Astrocyte of the cerebellum (primary cell): Measurements from ENCODE around the gene GALK2.

Experiments used
- DNase-seq: peaks from one replicate; pipeline ENCODE4 v3.0.0-alpha.2; 2011; ENCODE audit warnings: low read depth
- H3K4me3 ChIP-seq: 2 replicates; pipeline ENCODE4 v1.5.1; 2011; ENCODE audit warnings: mild to moderate bottlenecking, low read depth, low read length, moderate library complexity
- CTCF ChIP-seq: IDR thresholded peaks from 2 replicates; pipeline ENCODE4 v1.5.1; 2012; ENCODE audit warnings: low read length, low read depth, moderate library complexity, mild to moderate bottlenecking; ENCODE audit errors: missing control alignments
- in situ Hi-C: cut with HindIII; loops from 2 replicates; pipeline ENCODE4 v1.10.0; 2017; ENCODE audit warnings: low sequenced_read_pairs

GALK2 gene

GRCh38 chr15:49288391-49288790 lies 118.3 kb downstream of the GALK2 start:
- TF ChIP-seq CTCF, result no peak
- H3K4me3 ChIP-seq, result no peak overlapping the region
- in situ Hi-C loops, result no loop called here
- peak; percentile 26 for DNase-seq

- DNase-seq, result no peak
- TF ChIP-seq CTCF, result no peak
- in situ Hi-C loops, result no loop called here
- H3K4me3 ChIP-seq, result no peak overlapping the region
Measured at GRCh38 chr15:49290191-49290590, 120.1 kb downstream of the GALK2 start.

GRCh38 chr15:49293941-49294340 lies 123.9 kb downstream of the GALK2 start:
- H3K4me3 ChIP-seq, result no peak overlapping the region
- TF ChIP-seq CTCF, result no peak
- in situ Hi-C loops, result no loop called here
- DNase-seq, result no peak

GRCh38 chr15:49296258-49296657 lies 126.2 kb downstream of the GALK2 start:
- H3K4me3 ChIP-seq, result no peak overlapping the region
- in situ Hi-C loops, result no loop called here
- no peak for DNase-seq
- TF ChIP-seq CTCF, result no peak

GRCh38 chr15:49297584-49297983 lies 127.5 kb downstream of the GALK2 start:
- TF ChIP-seq CTCF, result no peak
- no peak for DNase-seq
- in situ Hi-C loops, result no loop called here
- no peak overlapping the region for H3K4me3 ChIP-seq

- TF ChIP-seq CTCF, result no peak
- no peak overlapping the region for H3K4me3 ChIP-seq
- in situ Hi-C loops, result loop anchor here (5.0 kb wide), 1 partner anchor 64 kb away; no protein-coding TSS in a partner anchor
- DNase-seq, result no peak
Measured at GRCh38 chr15:49300856-49301255, 130.8 kb downstream of the GALK2 start.

- DNase-seq, result no peak
- no peak for TF ChIP-seq CTCF
Measured at GRCh38 chr15:49301562-49301961, 131.5 kb downstream of the GALK2 start.

More at GRCh38 chr15:49301562-49301961, 131.5 kb downstream of the GALK2 start:
- no peak overlapping the region for H3K4me3 ChIP-seq
- in situ Hi-C loops, result loop anchor here (5.0 kb wide), 1 partner anchor 64 kb away; no protein-coding TSS in a partner anchor
